Lung (tissue), 12 donors: ENCODE results near the gene CELA2B. TPM values are rescaled to one million over a fixed set of nuclear protein-coding genes. Genes with fewer than 3 reads are reported as not detected.
A peak's percentile ranks its signal among the peaks of the same experiment; 100 is the strongest.

ENCODE experiments used
- ATAC-seq: fragments of 200-7000 bp; cut with Tn5 transposase; one replicate; pipeline ENCODE4 v1.9.1; 2020; ENCODE audit warnings: moderate number of reproducible peaks; ENCODE audit not compliant: insufficient read depth, low FRiP score
- DNase-seq, 3 donors: peaks; one replicate each; pipeline ENCODE4 v3.0.0-alpha.2; 2013 to 2017
- H3K27ac ChIP-seq, 2 donors: one replicate each; pipeline ENCODE4 v1.5.1; 2013; ENCODE audit warnings: mild to moderate bottlenecking in 2 of 2, moderate library complexity in 2 of 2, control low read depth in 1 of 2, inconsistent platforms in 1 of 2, low read depth in 1 of 2, low read length in 1 of 2
- H3K27me3 ChIP-seq, 3 donors: one replicate each; pipeline ENCODE4 v1.5.1; 2013; ENCODE audit warnings: low read length in 2 of 3; ENCODE audit not compliant: control insufficient read depth in 3 of 3, insufficient read depth in 3 of 3
- H3K36me3 ChIP-seq, 4 donors: one replicate each; pipeline ENCODE4 v1.5.1; 2013; ENCODE audit warnings: low read length in 4 of 4, mild to moderate bottlenecking in 1 of 4, moderate library complexity in 1 of 4; ENCODE audit not compliant: control insufficient read depth in 4 of 4, insufficient read depth in 4 of 4
- H3K4me1 ChIP-seq, 5 donors: one replicate each; pipeline ENCODE4 v1.5.1; 2013; ENCODE audit warnings: low read length in 5 of 5, mild to moderate bottlenecking in 2 of 5, moderate library complexity in 1 of 5; ENCODE audit not compliant: control insufficient read depth in 5 of 5, insufficient read depth in 5 of 5
- H3K4me3 ChIP-seq: one replicate; pipeline ENCODE4 v1.5.1; 2013; ENCODE audit warnings: mild to moderate bottlenecking, control low read depth, moderate library complexity
- H3K9ac ChIP-seq, 2 donors: one replicate each; pipeline ENCODE4 v1.5.1; 2013; ENCODE audit warnings: low read length in 2 of 2, control low read depth in 1 of 2; ENCODE audit not compliant: insufficient read depth in 1 of 2
- H3K9me3 ChIP-seq, 4 donors: one replicate each; pipeline ENCODE4 v1.5.1; 2013; ENCODE audit warnings: low read length in 3 of 4, mild to moderate bottlenecking in 1 of 4, moderate library complexity in 1 of 4; ENCODE audit not compliant: control insufficient read depth in 4 of 4, insufficient read depth in 3 of 4
- WGBS, 2 donors: extraction: QIAGEN DNeasy Blood & Tissue Kit; methylation state at CpG; one replicate each; pipeline ENCODE4 v1.1.7; 2013; 5-methylcytosine and 5-hydroxymethylcytosine counted together
- polyA plus RNA-seq, 2 donors: library from polyadenylated mRNA; stranded (reverse); fragments of 200-250 nt; gene quantifications; one replicate each; pipeline ENCODE4 v1.2.1, GENCODE V29; 2013
- total RNA-seq, 2 donors: library from RNA; depleted of rRNA in 1 of 2; stranded (reverse); fragments of >200 nt in 1 of 2; gene quantifications; one replicate each; pipeline ENCODE4 v1.2.1, GENCODE V29; 2014 to 2021
- TF ChIP-seq, protein P1 (sequence below): IDR thresholded peaks from 2 replicates; pipeline ENCODE4 v1.5.1; 2012; ENCODE audit warnings: mild to moderate bottlenecking; ENCODE audit errors: control extremely low read depth, extremely low read depth
- donor health status: control.
- donor health status: control.
- donor health status: Bipolar disorder and iron deficiency.
- donor health status: healthy.
- donor health status: DM: yes; HTN: yes; CAD: no.

The CELA2B gene
- total and polyA plus RNA-seq, 4 donors = 0.63 to 1.3 TPM; not detected in 2

DNA sequence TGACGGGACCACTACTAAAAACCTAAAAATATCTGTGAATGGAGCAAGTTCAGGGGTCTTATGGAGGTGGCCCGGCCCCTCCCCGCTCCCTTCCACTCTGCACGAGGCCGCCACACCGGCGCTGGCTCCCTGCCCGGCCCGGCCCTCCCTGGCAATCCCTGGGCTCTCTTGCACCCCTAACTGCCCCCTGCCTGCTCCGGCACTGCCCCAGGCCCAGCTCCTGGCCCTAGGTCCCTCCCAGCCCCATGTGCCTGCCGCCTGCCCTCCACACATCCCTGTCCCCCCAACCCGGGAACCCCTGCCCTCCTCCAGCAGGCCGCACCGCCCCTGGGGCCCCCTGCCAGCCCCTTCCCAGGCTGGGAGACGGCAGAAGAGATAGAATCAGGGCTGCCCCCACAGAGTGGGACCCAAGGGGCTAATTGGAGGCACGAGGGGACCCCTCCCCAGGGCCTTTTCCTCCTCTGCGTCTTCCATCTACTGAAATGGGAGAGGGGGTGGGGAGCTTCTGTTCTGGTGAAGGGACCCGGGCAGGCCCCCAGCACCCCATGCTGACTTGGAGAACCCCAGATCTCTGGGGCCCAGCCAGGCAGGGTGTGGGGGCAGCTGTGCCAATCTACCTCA is 47.0 kb upstream of the CELA2B start:
- DNase-seq = no peak
- Histone ChIP-seq H3K4me1 (peaks cover 0 to 30% (median 0%) of the 10 kb centered on the region in 5 donors), H3K27ac (no peak overlapping the region), H3K36me3 (peaks cover 0 to 30% (median 0%) of the 10 kb centered on the region in 4 donors), H3K9ac (no peak overlapping the region), H3K4me3 (no peak overlapping the region), H3K9me3 (no peaks in the 10 kb centered on the region), H3K27me3 (no peaks in the 10 kb centered on the region)
- no peak for ATAC-seq
- TF ChIP-seq, protein P1, sequence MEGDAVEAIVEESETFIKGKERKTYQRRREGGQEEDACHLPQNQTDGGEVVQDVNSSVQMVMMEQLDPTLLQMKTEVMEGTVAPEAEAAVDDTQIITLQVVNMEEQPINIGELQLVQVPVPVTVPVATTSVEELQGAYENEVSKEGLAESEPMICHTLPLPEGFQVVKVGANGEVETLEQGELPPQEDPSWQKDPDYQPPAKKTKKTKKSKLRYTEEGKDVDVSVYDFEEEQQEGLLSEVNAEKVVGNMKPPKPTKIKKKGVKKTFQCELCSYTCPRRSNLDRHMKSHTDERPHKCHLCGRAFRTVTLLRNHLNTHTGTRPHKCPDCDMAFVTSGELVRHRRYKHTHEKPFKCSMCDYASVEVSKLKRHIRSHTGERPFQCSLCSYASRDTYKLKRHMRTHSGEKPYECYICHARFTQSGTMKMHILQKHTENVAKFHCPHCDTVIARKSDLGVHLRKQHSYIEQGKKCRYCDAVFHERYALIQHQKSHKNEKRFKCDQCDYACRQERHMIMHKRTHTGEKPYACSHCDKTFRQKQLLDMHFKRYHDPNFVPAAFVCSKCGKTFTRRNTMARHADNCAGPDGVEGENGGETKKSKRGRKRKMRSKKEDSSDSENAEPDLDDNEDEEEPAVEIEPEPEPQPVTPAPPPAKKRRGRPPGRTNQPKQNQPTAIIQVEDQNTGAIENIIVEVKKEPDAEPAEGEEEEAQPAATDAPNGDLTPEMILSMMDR = no peak
- WGBS, 2 donors = 91 to 93% methylated on average over 18 of the region's 18 CpGs

DNA sequence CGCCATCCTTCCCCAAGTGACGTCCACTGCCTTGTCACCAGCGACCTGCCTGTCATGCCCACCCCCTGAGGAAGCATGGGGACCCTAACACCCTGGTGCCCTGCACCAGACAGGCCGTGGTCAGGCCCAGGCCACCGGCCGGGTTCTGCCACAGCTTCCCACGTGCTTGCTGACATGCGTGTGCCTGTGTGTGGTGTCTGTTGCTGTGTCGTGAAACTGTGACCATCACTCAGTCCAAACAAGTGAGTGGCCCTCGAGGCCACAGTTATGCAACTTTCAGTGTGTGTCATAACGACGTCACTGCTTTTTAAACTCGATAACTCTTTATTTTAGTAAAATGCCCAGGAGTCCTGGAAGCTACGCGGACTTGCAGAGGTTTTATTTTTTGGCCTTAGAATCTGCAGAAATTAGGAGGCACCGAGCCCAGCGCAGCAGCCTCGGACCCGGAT is 46.2 kb upstream of the CELA2B start:
- 72 to 75% methylated on average over 19 of the region's 19 CpGs for WGBS, 2 donors
- TF ChIP-seq, protein P1 = no peak

DNA sequence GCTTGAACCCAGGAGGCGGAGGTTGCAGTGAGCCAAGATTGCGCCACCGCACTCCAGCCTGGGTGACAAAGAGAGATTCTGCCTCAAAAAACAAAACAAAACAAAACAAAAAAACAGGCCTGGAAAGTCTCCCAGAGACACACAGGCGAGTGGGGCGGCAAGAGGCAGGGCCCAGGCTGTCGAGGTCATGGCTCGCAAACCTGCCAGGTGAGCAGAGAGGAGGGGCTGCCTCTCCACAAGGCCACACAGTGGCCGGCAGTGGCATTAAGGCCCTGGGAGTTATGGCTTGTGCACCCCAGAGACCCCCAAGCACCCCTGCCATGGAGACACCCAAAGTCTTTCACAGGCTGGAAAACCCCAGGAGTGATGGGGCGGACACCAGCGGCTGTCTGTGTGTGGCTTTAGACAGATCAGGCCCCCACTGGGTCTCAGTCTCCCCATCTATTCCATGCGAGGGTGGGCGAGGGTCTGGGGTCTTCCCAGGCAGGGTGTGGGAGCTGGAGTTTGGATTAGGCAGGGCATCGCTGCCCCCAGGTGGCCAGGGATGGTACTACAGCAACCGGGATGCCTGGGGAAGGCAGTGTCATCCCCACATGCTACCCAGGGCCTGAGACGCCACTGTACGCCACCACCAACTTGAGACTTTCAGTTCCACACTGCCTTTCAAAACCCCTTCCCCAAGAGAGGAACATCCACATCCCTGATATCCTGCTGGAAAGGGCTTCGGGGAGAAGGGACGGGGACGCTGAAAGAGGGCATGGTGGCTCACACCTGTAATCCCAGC is 44.9 kb upstream of the CELA2B start:
- Histone ChIP-seq H3K27ac (no peak overlapping the region), H3K27me3 (no peaks in the 10 kb centered on the region), H3K9ac (no peak overlapping the region), H3K4me1 (peaks cover 0 to 30% (median 0%) of the 10 kb centered on the region in 5 donors), H3K9me3 (no peaks in the 10 kb centered on the region), H3K4me3 (no peak overlapping the region), H3K36me3 (peaks cover 0 to 26% (median 0%) of the 10 kb centered on the region in 4 donors)
- DNase-seq (peak; percentile 55 to 78 (median 62)), ATAC-seq (peak; percentile 83)
- TF ChIP-seq, protein P1 = peak; percentile 92
- 60 to 61% methylated on average over 19 of the region's 19 CpGs for WGBS, 2 donors

More for the DNA sequence above, 46.2 kb upstream of the CELA2B start:
- Histone ChIP-seq H3K9me3 (no peaks in the 10 kb centered on the region), H3K9ac (no peak overlapping the region), H3K36me3 (peaks cover 0 to 30% (median 0%) of the 10 kb centered on the region in 4 donors), H3K4me3 (no peak overlapping the region), H3K4me1 (peaks cover 0 to 30% (median 0%) of the 10 kb centered on the region in 5 donors), H3K27me3 (no peaks in the 10 kb centered on the region), H3K27ac (no peak overlapping the region)
- no peak for ATAC-seq
- no peak for DNase-seq
